AG10803 (cell line): ENCODE results near the gene TOGARAM2.

Experiments
- DNase-seq: peaks from one replicate; pipeline ENCODE4 v3.0.0; 2010; ENCODE audit warnings: low read depth
- H3K4me3 ChIP-seq: 2 replicates; pipeline ENCODE4 v1.5.1; 2011; ENCODE audit warnings: mild to moderate bottlenecking, low read length, control low read depth
- TF ChIP-seq, protein P1 (sequence below): conservative IDR thresholded peaks from 2 replicates; pipeline ENCODE4 v1.5.1; 2011; ENCODE audit warnings: mild to moderate bottlenecking, low read length, control low read depth, inconsistent platforms

The TOGARAM2 gene

DNA sequence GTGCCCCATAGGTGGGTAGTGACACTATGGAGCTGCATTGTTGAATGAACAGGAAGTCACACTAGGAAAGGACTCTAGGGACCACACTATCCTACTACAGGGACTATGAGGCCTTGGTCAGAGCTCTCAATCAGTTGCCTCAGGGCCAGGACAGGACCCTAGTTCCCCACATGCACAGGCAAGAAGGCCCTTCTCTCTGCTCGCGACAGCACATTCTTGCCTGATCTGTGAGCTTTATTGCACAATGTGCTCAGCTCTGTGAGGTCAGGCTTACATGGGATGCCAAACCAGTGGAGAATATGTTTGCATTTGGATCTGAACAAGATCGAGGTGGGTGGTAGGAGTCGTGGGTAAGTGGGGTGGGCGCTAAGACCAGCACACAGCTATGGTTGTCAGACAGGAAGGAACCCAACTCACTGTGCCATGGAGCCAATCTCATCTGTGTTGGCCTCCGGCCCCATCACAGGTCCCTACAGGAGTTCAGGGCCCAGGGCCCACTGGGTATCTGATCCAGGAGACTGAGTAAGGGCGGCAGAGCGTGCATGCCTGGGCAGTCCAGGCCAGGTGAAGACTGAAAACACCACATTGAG is 85.3 kb downstream of the TOGARAM2 start:
- TF ChIP-seq, protein P1, sequence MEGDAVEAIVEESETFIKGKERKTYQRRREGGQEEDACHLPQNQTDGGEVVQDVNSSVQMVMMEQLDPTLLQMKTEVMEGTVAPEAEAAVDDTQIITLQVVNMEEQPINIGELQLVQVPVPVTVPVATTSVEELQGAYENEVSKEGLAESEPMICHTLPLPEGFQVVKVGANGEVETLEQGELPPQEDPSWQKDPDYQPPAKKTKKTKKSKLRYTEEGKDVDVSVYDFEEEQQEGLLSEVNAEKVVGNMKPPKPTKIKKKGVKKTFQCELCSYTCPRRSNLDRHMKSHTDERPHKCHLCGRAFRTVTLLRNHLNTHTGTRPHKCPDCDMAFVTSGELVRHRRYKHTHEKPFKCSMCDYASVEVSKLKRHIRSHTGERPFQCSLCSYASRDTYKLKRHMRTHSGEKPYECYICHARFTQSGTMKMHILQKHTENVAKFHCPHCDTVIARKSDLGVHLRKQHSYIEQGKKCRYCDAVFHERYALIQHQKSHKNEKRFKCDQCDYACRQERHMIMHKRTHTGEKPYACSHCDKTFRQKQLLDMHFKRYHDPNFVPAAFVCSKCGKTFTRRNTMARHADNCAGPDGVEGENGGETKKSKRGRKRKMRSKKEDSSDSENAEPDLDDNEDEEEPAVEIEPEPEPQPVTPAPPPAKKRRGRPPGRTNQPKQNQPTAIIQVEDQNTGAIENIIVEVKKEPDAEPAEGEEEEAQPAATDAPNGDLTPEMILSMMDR: no peak
- DNase-seq: peak; percentile 61
- no peak overlapping the region for H3K4me3 ChIP-seq

DNA sequence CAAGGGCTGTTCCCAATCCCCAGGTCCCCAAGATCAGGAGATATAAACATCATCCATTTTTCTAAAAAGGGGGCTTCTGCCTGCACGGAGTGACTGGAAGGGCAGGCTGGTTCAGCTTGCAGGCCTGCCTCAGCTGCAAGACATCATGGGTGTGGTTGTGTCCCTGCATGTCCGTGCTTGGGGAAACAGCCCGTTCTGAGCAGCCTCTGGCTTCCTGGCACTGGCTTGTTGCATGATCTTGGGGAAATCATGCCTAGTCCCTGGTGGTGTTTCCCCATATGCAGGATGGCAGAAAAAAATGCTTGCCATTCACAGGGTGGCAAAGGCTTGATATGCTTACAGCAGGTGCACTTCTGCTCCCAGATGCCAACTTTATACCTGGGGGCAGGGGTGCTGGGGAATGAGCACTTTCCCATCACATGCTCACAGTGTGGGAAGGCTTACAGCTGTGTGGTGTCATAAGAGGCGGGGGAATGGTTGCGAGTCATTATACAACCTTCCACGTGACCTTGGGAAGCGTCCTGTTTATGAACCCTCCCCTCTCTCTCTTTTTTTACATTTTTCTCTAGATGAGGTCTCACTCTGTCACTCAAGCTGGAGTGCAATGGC is 86.0 kb downstream of the TOGARAM2 start:
- TF ChIP-seq, protein P1: no peak
- no peak overlapping the region for H3K4me3 ChIP-seq
- no peak for DNase-seq

DNA sequence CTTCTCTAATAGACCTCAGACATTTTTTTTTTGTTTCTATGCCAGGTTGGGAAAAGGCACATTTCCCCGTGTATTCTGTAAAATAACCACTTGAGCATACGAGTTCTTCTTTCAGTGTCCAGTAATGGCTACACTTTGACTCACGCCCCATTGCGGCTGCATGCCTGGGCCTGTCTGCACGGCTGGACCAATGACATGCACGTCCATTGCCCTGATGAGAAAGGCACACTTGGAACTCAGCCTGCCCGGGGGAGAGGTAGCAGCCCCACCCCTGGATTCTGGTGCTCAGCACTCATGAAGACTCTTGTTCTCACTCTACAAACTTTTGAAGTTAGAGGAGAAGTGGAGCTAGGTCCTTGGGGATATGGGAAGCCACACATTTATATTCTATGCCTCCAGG is 87.4 kb downstream of the TOGARAM2 start:
- no peak for DNase-seq
- TF ChIP-seq, protein P1: no peak
- H3K4me3 ChIP-seq: no peak overlapping the region

DNA sequence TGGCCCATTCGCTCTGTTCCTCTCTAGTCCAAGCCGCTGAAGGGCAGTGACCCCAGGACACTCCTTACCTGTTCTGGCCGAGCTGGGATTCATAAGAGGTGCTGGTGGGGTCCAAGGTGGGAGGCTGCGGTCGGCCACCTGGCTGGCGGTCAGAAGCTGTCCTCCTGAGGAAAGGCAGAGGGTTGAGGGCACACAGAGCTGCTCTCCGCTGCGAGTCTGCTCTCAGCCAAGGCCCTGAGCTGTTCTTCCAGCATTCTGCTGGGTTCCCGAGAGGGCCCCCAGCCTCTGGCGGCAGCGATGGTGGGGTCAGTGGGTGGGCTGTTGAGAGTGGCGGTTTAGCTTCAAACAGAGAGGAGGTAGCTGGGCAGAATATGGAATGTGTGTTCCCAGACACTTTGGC is 89.4 kb downstream of the TOGARAM2 start:
- TF ChIP-seq, protein P1: no peak
- no peak overlapping the region for H3K4me3 ChIP-seq
- no peak for DNase-seq

DNA sequence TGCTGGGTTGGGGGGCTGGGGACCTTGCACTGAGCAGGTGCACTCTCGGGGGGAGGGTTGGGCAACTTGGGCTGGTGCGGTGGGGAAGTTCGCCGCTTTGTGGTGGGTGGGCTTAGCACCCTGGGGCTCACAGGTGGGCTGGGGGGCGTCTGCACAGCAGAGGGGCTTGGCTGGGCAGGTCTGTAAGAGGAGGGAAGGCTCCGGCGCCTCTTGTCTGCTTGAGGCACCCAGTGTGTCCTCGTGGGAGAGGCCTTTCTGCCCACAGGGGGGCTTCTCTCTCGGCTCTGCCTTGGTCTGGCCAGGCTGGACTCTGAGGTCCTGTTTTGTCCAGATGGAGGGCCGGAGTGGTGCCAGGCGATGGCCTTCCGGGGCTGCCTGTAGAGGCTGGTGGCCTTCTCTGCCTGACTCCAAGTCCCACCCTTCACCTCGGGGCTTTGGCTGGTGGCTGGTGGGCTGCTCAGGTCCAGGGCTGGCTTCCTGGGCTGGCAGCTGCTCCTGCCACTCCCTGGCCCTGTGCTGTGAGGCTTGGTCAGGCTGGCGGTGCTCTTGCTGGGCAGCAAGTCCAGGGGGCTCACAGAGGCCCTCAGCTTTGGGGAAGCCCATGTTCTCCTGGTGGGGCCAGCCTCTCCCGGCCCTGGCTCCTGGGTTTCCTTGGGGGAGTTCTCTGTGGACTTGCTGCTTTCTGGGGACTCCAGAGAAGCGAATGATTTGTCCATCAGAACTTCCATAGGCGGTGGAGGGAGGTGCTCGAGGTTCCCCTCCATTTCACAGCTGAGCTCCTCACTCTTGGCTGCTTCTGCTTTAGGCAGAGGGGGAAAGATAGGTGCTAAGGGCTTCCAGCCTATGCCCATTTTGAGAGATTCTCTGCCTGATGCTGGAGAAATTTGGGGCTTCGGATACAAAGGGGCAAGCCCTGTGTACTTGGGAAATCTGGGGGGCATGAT is 90.2 kb downstream of the TOGARAM2 start:
- DNase-seq: no peak
- H3K4me3 ChIP-seq: no peak overlapping the region
- TF ChIP-seq, protein P1: no peak

DNA sequence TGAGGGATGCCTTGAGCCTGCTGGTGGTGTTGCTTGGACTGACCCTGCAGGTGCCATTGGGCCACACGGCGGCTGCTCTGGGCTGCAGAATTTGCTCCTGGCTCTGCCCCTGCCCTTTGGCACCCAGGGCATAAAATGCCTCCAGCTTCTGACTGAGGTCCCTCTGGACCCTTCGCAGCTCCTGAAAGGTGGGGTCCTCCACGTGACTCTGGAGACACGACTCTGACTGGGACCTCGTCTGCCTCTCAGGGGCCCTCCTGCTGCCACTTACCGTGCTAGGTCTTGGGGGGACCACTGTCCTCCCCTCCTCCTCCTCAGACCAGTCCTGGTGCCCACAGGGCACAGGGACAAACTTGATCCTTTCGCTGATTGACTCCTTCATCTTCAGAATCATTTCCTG is 91.2 kb downstream of the TOGARAM2 start:
- TF ChIP-seq, protein P1: no peak
- H3K4me3 ChIP-seq: no peak overlapping the region
- DNase-seq: no peak
